ENCODE results near the gene TMEM178A.

The TMEM178A gene

GRCh38 chr2:39673018-39673417 lies 7.3 kb downstream of the TMEM178A start:
- no peak for DNase-seq (ENCODE audit: low read depth in 2 of 2, low spot score in 1 of 2)

DNA sequence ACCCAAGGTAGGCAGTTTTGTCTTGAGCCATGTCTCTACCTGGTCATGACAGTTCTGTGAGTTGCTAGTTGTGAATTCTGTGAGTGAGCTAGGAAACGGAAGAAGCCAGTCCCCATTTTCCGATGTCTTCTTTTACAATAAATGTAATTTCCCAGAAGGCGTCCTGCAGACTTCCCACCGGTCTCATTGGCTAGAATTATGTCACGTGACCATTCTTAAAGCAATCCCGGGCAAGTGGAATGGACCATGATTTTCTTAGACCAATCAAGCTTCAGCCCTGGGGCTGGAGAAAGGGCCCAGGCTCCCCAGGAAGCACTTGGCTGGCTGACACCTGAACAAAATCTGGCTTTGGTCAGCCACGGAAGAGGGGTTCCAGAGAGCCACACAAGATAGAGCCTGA lies 10.6 kb downstream of the TMEM178A start:
- DNase-seq (ENCODE audit: low read depth in 2 of 2, low spot score in 1 of 2) = no peak

DNA sequence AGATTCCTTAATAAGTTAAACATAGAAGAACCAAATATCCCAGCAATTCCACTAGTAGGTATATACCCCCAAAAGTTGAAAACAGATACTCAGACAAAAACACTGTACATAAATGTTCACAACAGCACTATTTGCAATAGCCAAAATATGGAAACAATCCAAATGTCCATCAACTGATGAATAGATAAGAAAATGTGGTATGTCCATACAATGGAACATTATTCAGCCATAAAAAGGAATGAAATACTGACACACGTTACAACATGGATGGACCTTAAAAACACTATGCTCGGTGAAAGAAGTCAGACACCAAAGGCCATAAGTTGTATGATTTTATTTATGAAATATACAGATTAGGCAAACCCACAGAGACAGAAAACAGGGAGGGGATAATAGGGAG lies 12.5 kb downstream of the TMEM178A start:
- DNase-seq (ENCODE audit: low read depth in 2 of 2, low spot score in 1 of 2) = no peak

DNA sequence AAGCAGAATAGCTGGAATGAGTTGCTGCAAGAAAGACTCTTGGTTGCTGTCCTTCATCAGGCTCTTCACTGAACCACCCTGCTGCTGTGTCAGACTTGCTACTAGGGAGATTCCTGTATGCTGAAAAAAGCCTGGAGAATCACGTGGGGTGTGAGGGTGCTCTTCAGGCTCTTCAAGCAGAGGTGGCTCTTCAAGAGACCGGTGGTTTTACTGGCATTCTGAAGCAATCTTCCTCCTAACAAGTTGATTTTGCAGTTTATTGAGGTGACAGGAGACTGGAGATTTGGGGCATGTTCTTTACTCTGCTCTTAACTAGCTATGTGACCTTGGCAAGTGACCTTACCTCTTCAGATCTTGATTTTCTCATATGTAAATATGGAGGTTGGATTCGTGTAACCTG lies 14.1 kb downstream of the TMEM178A start:
- DNase-seq (ENCODE audit: low read depth in 2 of 2, low spot score in 1 of 2) = no peak

GRCh38 chr2:39682066-39682692 lies 16.5 kb downstream of the TMEM178A start:
- no peak for DNase-seq (ENCODE audit: low read depth in 2 of 2, low spot score in 1 of 2)

GRCh38 chr2:39683022-39683699 lies 17.4 kb downstream of the TMEM178A start:
- no peak for DNase-seq (ENCODE audit: low read depth in 2 of 2, low spot score in 1 of 2)

GRCh38 chr2:39684464-39684863 lies 18.7 kb downstream of the TMEM178A start:
- DNase-seq (ENCODE audit: low read depth in 2 of 2, low spot score in 1 of 2) = no peak

- no peak for DNase-seq (ENCODE audit: low read depth in 2 of 2, low spot score in 1 of 2)
Measured at GRCh38 chr2:39685126-39685525, 19.4 kb downstream of the TMEM178A start.

GRCh38 chr2:39686456-39686855 lies 20.7 kb downstream of the TMEM178A start:
- DNase-seq (ENCODE audit: low read depth in 2 of 2, low spot score in 1 of 2) = no peak

DNA sequence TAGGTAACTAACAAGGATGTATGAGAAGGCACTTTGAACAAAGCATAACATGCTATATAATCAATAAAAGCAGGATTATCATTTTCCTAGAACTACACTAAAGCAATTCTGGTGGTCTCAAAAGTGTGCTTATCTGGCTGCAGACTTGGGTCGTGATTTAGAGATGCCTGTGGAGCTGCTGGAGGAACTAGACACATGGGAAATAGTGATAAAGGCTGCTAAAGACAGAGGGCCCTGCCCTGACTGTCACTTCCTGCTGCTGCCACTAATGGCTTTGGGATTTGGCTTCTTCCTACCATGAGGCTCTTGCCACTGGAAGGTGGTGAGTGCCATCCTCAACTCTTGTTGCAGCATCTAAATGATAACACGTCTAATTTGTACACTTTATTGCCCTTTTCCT lies 22.5 kb downstream of the TMEM178A start:
- DNase-seq (ENCODE audit: low read depth in 2 of 2, low spot score in 1 of 2) = no peak

DNA sequence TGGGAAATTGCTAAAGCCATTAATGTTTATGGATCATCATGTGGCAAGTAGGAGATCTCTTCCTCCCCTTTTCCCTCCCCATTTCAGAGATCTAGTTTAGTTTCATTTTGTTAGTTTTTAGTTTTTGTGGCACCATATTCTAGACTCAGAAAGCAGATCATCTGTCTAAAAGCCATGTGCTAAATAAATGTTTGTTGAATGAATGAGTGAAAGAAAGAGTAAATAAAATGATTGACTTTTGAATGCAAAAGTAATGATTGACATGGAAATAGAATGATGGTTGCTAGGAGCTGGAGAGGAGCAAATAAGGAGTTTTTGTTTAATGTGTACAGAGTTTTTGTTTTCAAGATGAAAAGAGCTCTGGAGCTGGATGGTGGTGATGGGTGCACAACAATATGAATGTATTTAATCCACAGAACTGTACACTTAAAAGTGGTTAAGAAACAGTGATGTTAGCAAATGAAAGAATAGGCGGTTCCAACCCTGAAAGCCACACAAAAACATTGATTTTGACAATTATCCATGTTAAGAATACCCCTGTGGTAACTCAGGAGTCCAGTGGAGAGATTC lies 23.6 kb downstream of the TMEM178A start:
- DNase-seq (ENCODE audit: low read depth in 2 of 2, low spot score in 1 of 2) = no peak

DNA sequence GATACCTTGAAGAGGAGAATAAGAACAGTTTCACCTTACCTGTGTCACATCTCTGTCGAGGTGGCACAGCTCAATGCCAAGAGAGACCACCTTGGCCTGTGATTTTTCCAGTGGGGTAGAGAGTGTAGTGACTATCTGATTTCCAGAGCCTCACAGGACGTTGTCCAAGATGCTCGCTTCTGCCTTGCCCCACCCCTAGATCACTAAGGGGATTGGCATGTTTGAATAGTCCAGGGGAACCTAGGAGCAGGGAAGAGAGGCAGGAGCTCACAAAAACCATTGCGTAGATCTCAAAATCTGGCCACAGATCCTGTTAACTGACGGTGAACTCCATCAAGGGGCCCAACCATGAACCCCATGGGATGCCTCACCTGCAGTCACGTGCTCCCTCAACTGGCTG lies 24.2 kb downstream of the TMEM178A start:
- no peak for DNase-seq (ENCODE audit: low read depth in 2 of 2, low spot score in 1 of 2)

DNA sequence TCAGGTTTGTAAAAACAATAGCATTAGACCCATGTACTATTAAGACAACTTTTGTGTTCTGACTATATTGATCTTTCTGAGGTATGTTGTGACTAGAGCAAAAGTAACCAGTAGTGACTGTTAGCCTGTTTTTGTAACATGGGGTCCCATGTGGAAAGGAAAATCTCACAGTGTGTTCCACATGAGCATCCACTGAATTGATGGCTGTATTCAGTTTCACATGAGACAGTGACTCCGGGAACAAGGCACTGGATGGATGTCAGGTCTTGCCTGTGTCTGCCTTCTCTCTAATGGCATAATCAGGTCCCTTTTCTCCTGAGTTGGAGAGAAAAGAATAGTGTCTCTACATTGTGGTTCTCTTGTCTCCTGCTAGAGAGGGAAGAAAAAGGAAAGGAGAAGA lies 27.5 kb downstream of the TMEM178A start:
- DNase-seq (ENCODE audit: low read depth in 2 of 2, low spot score in 1 of 2) = no peak

- DNase-seq (ENCODE audit: low read depth in 2 of 2, low spot score in 1 of 2) = no peak
Measured at GRCh38 chr2:39696101-39696553, 30.4 kb downstream of the TMEM178A start.

- no peak for DNase-seq (ENCODE audit: low read depth in 2 of 2, low spot score in 1 of 2)
Measured at GRCh38 chr2:39696838-39697237, 31.1 kb downstream of the TMEM178A start.

- DNase-seq (ENCODE audit: low read depth in 2 of 2, low spot score in 1 of 2) = no peak
Measured at GRCh38 chr2:39697454-39697853, 31.7 kb downstream of the TMEM178A start.

DNA sequence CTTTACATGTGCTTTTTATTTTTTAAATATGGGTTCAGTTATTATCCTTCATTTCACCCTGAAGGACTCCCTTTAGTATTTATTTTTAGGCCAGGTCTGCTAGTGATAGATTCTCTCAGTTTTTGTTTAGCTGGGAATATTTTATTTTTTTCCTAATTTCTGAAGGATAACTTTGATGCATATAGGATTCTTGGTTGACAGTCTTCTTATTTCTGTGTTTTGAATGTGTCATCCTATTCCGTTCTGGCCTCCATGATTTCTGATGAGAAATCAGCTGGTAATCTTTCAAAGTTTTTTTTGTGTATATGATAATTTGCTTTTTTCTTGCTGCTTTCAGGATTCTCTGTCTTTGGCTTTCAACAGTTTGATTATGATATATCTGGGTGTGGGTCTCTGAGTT lies 35.4 kb downstream of the TMEM178A start:
- DNase-seq (ENCODE audit: low read depth in 2 of 2, low spot score in 1 of 2) = no peak

- no peak for DNase-seq (ENCODE audit: low read depth in 2 of 2, low spot score in 1 of 2)
Measured at GRCh38 chr2:39703181-39703872, 37.6 kb downstream of the TMEM178A start.

DNA sequence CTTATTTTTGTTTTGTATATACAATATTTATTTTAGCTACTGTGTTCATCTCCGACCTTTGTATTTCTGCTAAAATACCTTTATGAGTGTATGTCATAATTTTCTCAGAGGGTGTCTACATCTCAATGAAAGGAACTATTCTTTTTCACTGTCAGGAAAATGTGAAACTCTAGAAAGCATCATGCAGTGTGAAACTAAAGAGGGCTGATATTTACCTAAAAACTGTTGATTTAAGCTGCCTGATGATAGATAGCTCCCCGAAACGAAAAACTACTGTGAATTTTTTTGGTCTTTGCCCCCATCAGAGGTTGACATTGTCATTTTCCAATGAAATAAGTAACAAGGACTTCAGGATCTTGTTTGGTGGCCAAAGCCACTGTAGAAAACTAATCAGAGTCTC lies 38.8 kb downstream of the TMEM178A start:
- DNase-seq (ENCODE audit: low read depth in 2 of 2, low spot score in 1 of 2) = no peak

DNA sequence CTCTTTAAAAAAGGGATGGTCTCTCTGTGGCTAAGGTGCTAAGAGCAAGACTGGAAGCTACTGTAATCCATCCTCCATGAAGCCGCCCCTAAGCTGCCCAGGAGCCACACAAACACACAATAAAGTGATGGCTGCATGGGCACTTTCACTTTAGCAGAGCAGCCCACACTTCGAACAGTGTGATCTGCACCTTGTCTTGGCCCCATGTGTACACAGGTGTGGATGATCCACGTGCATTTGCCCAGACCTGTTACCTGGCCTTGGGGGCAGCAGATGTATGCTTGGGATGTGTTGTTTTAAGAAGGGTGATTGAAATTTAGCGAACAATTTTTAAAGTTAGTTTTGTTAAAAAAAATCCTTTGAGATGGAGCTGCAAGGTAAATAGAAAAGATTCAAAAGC lies 39.9 kb downstream of the TMEM178A start:
- no peak for DNase-seq (ENCODE audit: low read depth in 2 of 2, low spot score in 1 of 2)

DNA sequence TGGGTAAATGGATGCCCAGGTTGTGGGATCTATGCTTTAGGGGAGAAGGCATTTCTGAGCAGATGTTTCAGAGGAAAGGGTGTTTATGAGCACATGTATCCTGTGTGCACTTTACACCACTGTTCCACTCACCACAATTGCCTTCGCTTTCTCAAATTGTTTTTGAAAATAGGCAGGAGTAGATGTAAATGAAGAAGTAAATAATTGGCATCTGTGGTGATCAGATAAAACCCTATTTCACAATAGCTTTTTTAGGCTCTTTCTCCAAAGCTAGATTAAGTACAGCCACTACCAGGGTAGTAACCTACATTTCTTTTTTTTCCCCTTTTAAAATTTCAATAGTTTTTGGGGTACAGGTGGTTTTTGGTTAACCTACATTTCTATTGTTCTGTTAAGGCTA lies 40.6 kb downstream of the TMEM178A start:
- DNase-seq (ENCODE audit: low read depth in 2 of 2, low spot score in 1 of 2) = no peak

DNA sequence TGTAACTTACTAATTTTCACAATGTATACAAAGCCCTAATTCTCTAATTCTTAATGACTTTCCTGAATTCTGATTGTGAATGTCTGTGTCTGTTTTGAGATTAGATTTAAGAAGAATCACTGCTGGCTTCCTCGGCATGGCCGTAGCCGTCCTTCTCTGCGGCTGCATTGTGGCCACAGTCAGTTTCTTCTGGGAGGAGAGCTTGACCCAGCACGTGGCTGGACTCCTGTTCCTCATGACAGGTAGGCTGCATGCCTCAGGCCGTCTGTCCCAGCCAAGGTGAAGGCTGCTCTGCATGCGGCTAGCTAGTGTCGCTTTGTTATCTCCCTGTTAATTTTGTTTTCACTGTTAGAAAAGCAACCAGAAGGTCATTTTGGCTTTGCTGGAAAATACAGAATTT lies 41.2 kb downstream of the TMEM178A start:
- no peak for DNase-seq (ENCODE audit: low read depth in 2 of 2, low spot score in 1 of 2)
